ENCODE results near the gene NCK2. TPM values are rescaled to one million over a fixed set of nuclear protein-coding genes. Genes with fewer than 3 reads are reported as not detected.

Gene NCK2
- 85.8 and 86.2 TPM in 2 replicates for total RNA-seq

- Mint-ChIP-seq H3K4me3 (peak within 1 kb of the TSS; percentile 94), H3K27me3 (no peaks in the 10 kb centered on the region), H3K27ac (peak within 1 kb of the TSS; percentile 99), H3K36me3 (ENCODE audit: low read depth) (peaks cover 38% of the 10 kb centered on the region), H3K4me1 (peaks cover 65% of the 10 kb centered on the region), H3K9me3 (peaks cover 4% of the 10 kb centered on the region)
- intact Hi-C loops (cut with micrococcal nuclease) = loop anchor here (5.0 to 10.0 kb wide), 6 partner anchors 127 to 447 kb away; partner anchors contain the start of genes C2orf49, FHL2 and UXS1
- DNase-seq = peak; percentile 80
These were observed at the start of gene NCK2 for GRCh38 chr2:105744909-105745853. Gene NCK2, plus strand, starts transcription at chr2:105744912. Its CDS starts 110,152 bp downstream, at chr2:105855064.

- H3K36me3 Mint-ChIP-seq (ENCODE audit: low read depth) = no peaks in the 10 kb centered on the region
- H3K4me1 Mint-ChIP-seq = no peaks in the 10 kb centered on the region
- intact Hi-C loops (cut with micrococcal nuclease) = no loop called here
- peak; percentile 32 for DNase-seq
- peaks cover 15% of the 10 kb centered on the region for H3K9me3 Mint-ChIP-seq
- H3K4me3 Mint-ChIP-seq = no peak overlapping the region
- peaks cover 32% of the 10 kb centered on the region for H3K27me3 Mint-ChIP-seq
- no peak overlapping the region for H3K27ac Mint-ChIP-seq
These were observed 46.8 kb upstream of the NCK2 start for GRCh38 chr2:105697781-105698449.

GRCh38 chr2:105698820-105699219 is 45.9 kb upstream of the NCK2 start:
- H3K4me3 Mint-ChIP-seq = no peak overlapping the region
- peaks cover 39% of the 10 kb centered on the region for H3K27me3 Mint-ChIP-seq
- H3K4me1 Mint-ChIP-seq = no peaks in the 10 kb centered on the region
- intact Hi-C loops (cut with micrococcal nuclease) = no loop called here
- peaks cover 14% of the 10 kb centered on the region for H3K9me3 Mint-ChIP-seq
- peak; percentile 46 for DNase-seq
- no peak overlapping the region for H3K27ac Mint-ChIP-seq
- H3K36me3 Mint-ChIP-seq (ENCODE audit: low read depth) = no peaks in the 10 kb centered on the region

- peak; percentile 8 for DNase-seq
- intact Hi-C loops (cut with micrococcal nuclease) = no loop called here
- no peaks in the 10 kb centered on the region for H3K36me3 Mint-ChIP-seq (ENCODE audit: low read depth)
- no peak overlapping the region for H3K27ac Mint-ChIP-seq
- H3K27me3 Mint-ChIP-seq = peaks cover 44% of the 10 kb centered on the region
- H3K4me3 Mint-ChIP-seq = no peak overlapping the region
- H3K9me3 Mint-ChIP-seq = peaks cover 7% of the 10 kb centered on the region
- no peaks in the 10 kb centered on the region for H3K4me1 Mint-ChIP-seq
These were observed 43.7 kb upstream of the NCK2 start for GRCh38 chr2:105701042-105701441.

- H3K9me3 Mint-ChIP-seq = no peaks in the 10 kb centered on the region
- intact Hi-C loops (cut with micrococcal nuclease) = no loop called here
- no peaks in the 10 kb centered on the region for H3K36me3 Mint-ChIP-seq (ENCODE audit: low read depth)
- no peak overlapping the region for H3K4me3 Mint-ChIP-seq
- peaks cover 19% of the 10 kb centered on the region for H3K27me3 Mint-ChIP-seq
- DNase-seq = peak; percentile 37
- peaks cover 5% of the 10 kb centered on the region for H3K4me1 Mint-ChIP-seq
- H3K27ac Mint-ChIP-seq = no peak overlapping the region
These were observed 36.0 kb upstream of the NCK2 start for GRCh38 chr2:105708697-105709096.

- peaks cover 15% of the 10 kb centered on the region for H3K27me3 Mint-ChIP-seq
- H3K9me3 Mint-ChIP-seq = peaks cover 9% of the 10 kb centered on the region
- H3K27ac Mint-ChIP-seq = no peak overlapping the region
- no peak for DNase-seq
- H3K4me3 Mint-ChIP-seq = no peak overlapping the region
- peaks cover 5% of the 10 kb centered on the region for H3K4me1 Mint-ChIP-seq
- intact Hi-C loops (cut with micrococcal nuclease) = no loop called here
- H3K36me3 Mint-ChIP-seq (ENCODE audit: low read depth) = no peaks in the 10 kb centered on the region
These were observed 33.3 kb upstream of the NCK2 start for GRCh38 chr2:105711394-105711793.

- DNase-seq = peak; percentile 49
- Mint-ChIP-seq H3K4me1 (peaks cover 5% of the 10 kb centered on the region), H3K9me3 (peaks cover 9% of the 10 kb centered on the region), H3K36me3 (ENCODE audit: low read depth) (no peaks in the 10 kb centered on the region), H3K4me3 (no peak overlapping the region), H3K27ac (no peak overlapping the region), H3K27me3 (peaks cover 12% of the 10 kb centered on the region)
- intact Hi-C loops (cut with micrococcal nuclease) = no loop called here
These were observed 32.4 kb upstream of the NCK2 start for GRCh38 chr2:105712166-105712915.

GRCh38 chr2:105712981-105713596 is 31.6 kb upstream of the NCK2 start:
- H3K4me3 Mint-ChIP-seq = no peak overlapping the region
- intact Hi-C loops (cut with micrococcal nuclease) = no loop called here

GRCh38 chr2:105714141-105714540 is 30.6 kb upstream of the NCK2 start:
- intact Hi-C loops (cut with micrococcal nuclease) = no loop called here
- H3K9me3 Mint-ChIP-seq = peaks cover 9% of the 10 kb centered on the region
- H3K4me3 Mint-ChIP-seq = no peak overlapping the region

More at GRCh38 chr2:105712981-105713596, 31.6 kb upstream of the NCK2 start:
- H3K27me3 Mint-ChIP-seq = peaks cover 12% of the 10 kb centered on the region
- H3K27ac Mint-ChIP-seq = no peak overlapping the region
- peaks cover 4% of the 10 kb centered on the region for H3K4me1 Mint-ChIP-seq
- H3K9me3 Mint-ChIP-seq = peaks cover 9% of the 10 kb centered on the region
- H3K36me3 Mint-ChIP-seq (ENCODE audit: low read depth) = no peaks in the 10 kb centered on the region
- DNase-seq = peak; percentile 47

GRCh38 chr2:105718846-105719481 is 25.7 kb upstream of the NCK2 start:
- H3K36me3 Mint-ChIP-seq (ENCODE audit: low read depth) = no peaks in the 10 kb centered on the region
- intact Hi-C loops (cut with micrococcal nuclease) = no loop called here
- no peak overlapping the region for H3K4me3 Mint-ChIP-seq

More at GRCh38 chr2:105714141-105714540, 30.6 kb upstream of the NCK2 start:
- Mint-ChIP-seq H3K27ac (no peak overlapping the region), H3K36me3 (ENCODE audit: low read depth) (no peaks in the 10 kb centered on the region), H3K27me3 (peaks cover 16% of the 10 kb centered on the region), H3K4me1 (peaks cover under 1% of the 10 kb centered on the region)
- DNase-seq = peak; percentile 31

GRCh38 chr2:105721991-105722511 is 22.7 kb upstream of the NCK2 start:
- H3K36me3 Mint-ChIP-seq (ENCODE audit: low read depth) = peaks cover 6% of the 10 kb centered on the region
- intact Hi-C loops (cut with micrococcal nuclease) = no loop called here

More at GRCh38 chr2:105718846-105719481, 25.7 kb upstream of the NCK2 start:
- Mint-ChIP-seq H3K4me1 (peaks cover 14% of the 10 kb centered on the region), H3K27me3 (peaks cover 13% of the 10 kb centered on the region), H3K9me3 (peaks cover 9% of the 10 kb centered on the region), H3K27ac (no peak overlapping the region)
- peak; percentile 52 for DNase-seq

GRCh38 chr2:105722726-105723297 is 21.9 kb upstream of the NCK2 start:
- peak overlapping the region; percentile 33 for H3K4me3 Mint-ChIP-seq
- peak; percentile 54 for DNase-seq
- intact Hi-C loops (cut with micrococcal nuclease) = no loop called here
- H3K27me3 Mint-ChIP-seq = peaks cover 6% of the 10 kb centered on the region
- peaks cover 6% of the 10 kb centered on the region for H3K36me3 Mint-ChIP-seq (ENCODE audit: low read depth)
- H3K27ac Mint-ChIP-seq = peak overlapping the region; percentile 65
- peaks cover 8% of the 10 kb centered on the region for H3K9me3 Mint-ChIP-seq
- peaks cover 14% of the 10 kb centered on the region for H3K4me1 Mint-ChIP-seq

More at GRCh38 chr2:105721991-105722511, 22.7 kb upstream of the NCK2 start:
- DNase-seq = peak; percentile 56
- Mint-ChIP-seq H3K27ac (peak overlapping the region; percentile 65), H3K9me3 (peaks cover 6% of the 10 kb centered on the region), H3K4me1 (peaks cover 14% of the 10 kb centered on the region), H3K27me3 (peaks cover 6% of the 10 kb centered on the region), H3K4me3 (peak overlapping the region; percentile 33)

Data from activated CD4-positive, alpha-beta T cell treated with anti-CD3 and anti-CD28 coated beads, Interleukin-2, amount 10 ng/mL, durations not matched to agents 24 days and 14 days (primary cell).